IMR-90 (cell line): ENCODE results near the gene CASP6.

ENCODE experiments used
- CTCF ChIP-seq: conservative IDR thresholded peaks from 2 replicates; pipeline ENCODE4 v1.5.1; 2012; ENCODE audit warnings: mild to moderate bottlenecking, low read depth, low read length, improper control_type of control experiment
- ELK1 ChIP-seq: fragments of 150-350 bp; IDR thresholded peaks from 2 replicates; pipeline ENCODE4 v1.6.1; 2016; ENCODE audit warnings: low read depth, mild to moderate bottlenecking, low read length, moderate library complexity, borderline replicate concordance
- MAFK ChIP-seq: IDR thresholded peaks from 2 replicates; pipeline ENCODE4 v1.6.1; 2012; ENCODE audit warnings: low read depth, low read length, improper control_type of control experiment
- POLR2A ChIP-seq: IDR thresholded peaks from 2 replicates; pipeline ENCODE4 v1.6.1; 2012; ENCODE audit warnings: mild to moderate bottlenecking, low read depth, low read length
- RFX5 ChIP-seq: IDR thresholded peaks from 2 replicates; pipeline ENCODE4 v1.8.0; 2012; ENCODE audit warnings: low read depth, mild to moderate bottlenecking, low read length, moderate library complexity

- no peak for TF ChIP-seq CTCF
- no peak for TF ChIP-seq ELK1
- no peak for TF ChIP-seq RFX5
- no peak for TF ChIP-seq POLR2A
- TF ChIP-seq MAFK = no peak
These were observed 26.7 kb upstream of the CASP6 start, which contains the start of gene PLA2G12A for GRCh38 chr4:109729718-109730618.
